Measurements from ENCODE around the gene PALS1. TPM values are rescaled to one million over a fixed set of nuclear protein-coding genes. Genes with fewer than 3 reads are reported as not detected.

PALS1 gene
- total and polyA plus RNA-seq, 2 donors (not counting 1 experiment from before 2014, with no cell fraction given), result 2.6 to 17.0 TPM

DNA sequence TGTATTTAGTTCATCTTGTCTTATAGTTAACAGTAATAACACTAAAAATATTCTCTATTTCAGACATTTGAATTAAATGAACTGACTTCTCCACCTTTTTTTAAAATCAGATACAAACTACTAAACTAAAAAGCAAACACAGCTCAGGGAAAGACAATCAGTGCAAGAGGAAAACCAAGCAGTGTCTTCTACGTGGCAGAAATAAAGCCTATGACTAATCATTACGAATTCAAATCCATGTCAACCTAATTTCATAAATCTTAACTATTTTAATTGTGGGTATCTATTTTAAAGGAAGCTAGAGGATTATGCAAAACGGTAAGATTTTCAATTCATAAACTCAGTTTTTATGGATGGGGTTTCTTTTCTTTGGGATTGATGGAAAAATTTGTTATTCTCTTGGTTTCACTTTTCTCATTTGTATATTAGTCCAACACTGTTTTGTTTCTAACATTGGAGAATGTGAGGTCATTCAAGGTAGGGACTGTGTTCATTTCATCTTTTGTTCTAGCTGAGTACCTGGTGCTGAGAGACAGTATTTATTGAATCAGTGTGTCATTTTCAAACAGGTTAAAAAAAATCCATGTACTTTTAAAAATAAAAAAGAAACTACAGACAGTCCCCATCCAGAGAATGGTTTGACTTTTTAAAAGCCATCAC lies 12.8 kb upstream of the PALS1 start:
- ChIA-PET CTCF (no interaction called here), POLR2A (no interaction called here)
- TF ChIP-seq EZH2 (IDR thresholded peaks at IDR 0.05; ENCODE audit: borderline replicate concordance, insufficient read depth, low read depth, low read length, poor library complexity, severe bottlenecking), result no peak
- TF ChIP-seq, protein P1, sequence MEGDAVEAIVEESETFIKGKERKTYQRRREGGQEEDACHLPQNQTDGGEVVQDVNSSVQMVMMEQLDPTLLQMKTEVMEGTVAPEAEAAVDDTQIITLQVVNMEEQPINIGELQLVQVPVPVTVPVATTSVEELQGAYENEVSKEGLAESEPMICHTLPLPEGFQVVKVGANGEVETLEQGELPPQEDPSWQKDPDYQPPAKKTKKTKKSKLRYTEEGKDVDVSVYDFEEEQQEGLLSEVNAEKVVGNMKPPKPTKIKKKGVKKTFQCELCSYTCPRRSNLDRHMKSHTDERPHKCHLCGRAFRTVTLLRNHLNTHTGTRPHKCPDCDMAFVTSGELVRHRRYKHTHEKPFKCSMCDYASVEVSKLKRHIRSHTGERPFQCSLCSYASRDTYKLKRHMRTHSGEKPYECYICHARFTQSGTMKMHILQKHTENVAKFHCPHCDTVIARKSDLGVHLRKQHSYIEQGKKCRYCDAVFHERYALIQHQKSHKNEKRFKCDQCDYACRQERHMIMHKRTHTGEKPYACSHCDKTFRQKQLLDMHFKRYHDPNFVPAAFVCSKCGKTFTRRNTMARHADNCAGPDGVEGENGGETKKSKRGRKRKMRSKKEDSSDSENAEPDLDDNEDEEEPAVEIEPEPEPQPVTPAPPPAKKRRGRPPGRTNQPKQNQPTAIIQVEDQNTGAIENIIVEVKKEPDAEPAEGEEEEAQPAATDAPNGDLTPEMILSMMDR (IDR thresholded peaks at IDR 0.05), result no peak
- Mint-ChIP-seq H3K9me3 (ENCODE audit: insufficient read depth) (no peaks in the 10 kb centered on the region), H3K27ac (no peak overlapping the region), H3K4me1 (no peaks in the 10 kb centered on the region), H3K27me3 (peaks cover 11% of the 10 kb centered on the region), H3K4me3 (no peak overlapping the region)
- Histone ChIP-seq H4K20me1 (ENCODE audit: control insufficient read depth, insufficient read depth, low read length, poor library complexity, severe bottlenecking) (no peaks in the 10 kb centered on the region), H2AFZ (ENCODE audit: insufficient read depth, low read depth, low read length, poor library complexity, severe bottlenecking) (no peak overlapping the region), H3K4me3 (ENCODE audit: control extremely low read depth in 1 of 5, extremely low read depth in 1 of 5, insufficient read depth in 1 of 5, low read depth in 2 of 5, low read length in 4 of 5) (no peak overlapping the region), H3K9me3 (ENCODE audit: control extremely low read depth in 1 of 3, control insufficient read depth in 2 of 3, insufficient read depth in 1 of 3, low read length in 2 of 3) (no peaks in the 10 kb centered on the region), H3K4me1 (ENCODE audit: control insufficient read depth in 2 of 2, insufficient read depth in 2 of 2, low read length in 2 of 2) (no peaks in the 10 kb centered on the region), H3K4me2 (replicated peaks; ENCODE audit: low read depth, low read length, poor library complexity, severe bottlenecking) (no peak overlapping the region), H3K27ac (ENCODE audit: low read length in 2 of 2) (no peak overlapping the region), H3K9ac (ENCODE audit: low read length) (no peak overlapping the region), H3K27me3 (replicated peaks in 1 of 4; ENCODE audit: control extremely low read depth in 1 of 4, control insufficient read depth in 3 of 4, insufficient read depth in 4 of 4, low read length in 3 of 4) (no peaks in the 10 kb centered on the region), H3K36me3 (replicated peaks in 1 of 2; ENCODE audit: control extremely low read depth in 1 of 2, control insufficient read depth in 1 of 2, extremely low read depth in 1 of 2, insufficient read depth in 2 of 2, low read length in 1 of 2) (no peaks in the 10 kb centered on the region), H3K79me2 (ENCODE audit: control insufficient read depth, insufficient read depth, low read length) (no peaks in the 10 kb centered on the region)
- DNase-seq (no peak), ATAC-seq (ENCODE audit: low read depth) (no peak)
- no CpG with 5 or more reads among the region's 3 CpGs for WGBS (ENCODE audit: insufficient coverage)
- intact Hi-C loops (cut with micrococcal nuclease), result no loop called here

DNA sequence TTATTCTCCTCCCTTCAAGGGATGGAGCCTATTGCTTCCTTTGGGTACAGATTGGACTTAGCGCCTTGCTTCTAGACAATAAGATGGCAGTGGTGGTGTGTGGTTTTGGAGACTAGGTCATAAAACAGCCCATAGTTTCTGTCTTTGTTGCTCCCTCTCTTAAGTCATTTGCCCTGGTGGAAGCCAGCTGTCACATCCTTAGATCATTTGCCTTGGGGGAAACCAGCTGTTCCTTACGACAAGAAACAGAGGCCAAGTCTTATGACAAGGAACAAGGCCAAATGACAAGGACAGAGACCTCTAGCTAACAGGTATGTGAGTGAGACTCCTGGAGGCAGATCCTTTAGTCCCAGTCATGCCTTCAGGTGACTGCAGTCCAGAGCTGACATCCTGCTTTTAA lies 9.2 kb upstream of the PALS1 start:
- H3K9me3 Mint-ChIP-seq (ENCODE audit: insufficient read depth), result no peaks in the 10 kb centered on the region
- H3K4me1 ChIP-seq (ENCODE audit: control insufficient read depth in 2 of 2, insufficient read depth in 2 of 2, low read length in 2 of 2), result no peaks in the 10 kb centered on the region
- no peaks in the 10 kb centered on the region for H3K27me3 ChIP-seq (replicated peaks in 1 of 4; ENCODE audit: control extremely low read depth in 1 of 4, control insufficient read depth in 3 of 4, insufficient read depth in 4 of 4, low read length in 3 of 4)
- DNase-seq (no peak), ATAC-seq (ENCODE audit: low read depth) (no peak)
- H2AFZ ChIP-seq (ENCODE audit: insufficient read depth, low read depth, low read length, poor library complexity, severe bottlenecking), result no peak overlapping the region
- TF ChIP-seq EZH2 (IDR thresholded peaks at IDR 0.05; ENCODE audit: borderline replicate concordance, insufficient read depth, low read depth, low read length, poor library complexity, severe bottlenecking), result no peak
- TF ChIP-seq, protein P1 (IDR thresholded peaks at IDR 0.05), result no peak
- no peaks in the 10 kb centered on the region for H3K27me3 Mint-ChIP-seq
- whole genome bisulfite sequencing (ENCODE audit: insufficient coverage), result 83% methylated on average over 1 of the region's 2 CpGs
- no peak overlapping the region for H3K4me2 ChIP-seq (replicated peaks; ENCODE audit: low read depth, low read length, poor library complexity, severe bottlenecking)
- no peak overlapping the region for H3K27ac Mint-ChIP-seq
- H3K4me3 Mint-ChIP-seq, result no peak overlapping the region
- CTCF ChIA-PET, result no interaction called here
- no peak overlapping the region for H3K4me3 ChIP-seq (ENCODE audit: control extremely low read depth in 1 of 5, extremely low read depth in 1 of 5, insufficient read depth in 1 of 5, low read depth in 2 of 5, low read length in 4 of 5)
- no peak overlapping the region for H3K27ac ChIP-seq (ENCODE audit: low read length in 2 of 2)
- no peaks in the 10 kb centered on the region for H3K79me2 ChIP-seq (ENCODE audit: control insufficient read depth, insufficient read depth, low read length)
- no peak overlapping the region for H3K9ac ChIP-seq (ENCODE audit: low read length)
- no peaks in the 10 kb centered on the region for H3K9me3 ChIP-seq (ENCODE audit: control extremely low read depth in 1 of 3, control insufficient read depth in 2 of 3, insufficient read depth in 1 of 3, low read length in 2 of 3)
- no peaks in the 10 kb centered on the region for H3K36me3 ChIP-seq (replicated peaks in 1 of 2; ENCODE audit: control extremely low read depth in 1 of 2, control insufficient read depth in 1 of 2, extremely low read depth in 1 of 2, insufficient read depth in 2 of 2, low read length in 1 of 2)
- POLR2A ChIA-PET, result no interaction called here
- no peaks in the 10 kb centered on the region for H4K20me1 ChIP-seq (ENCODE audit: control insufficient read depth, insufficient read depth, low read length, poor library complexity, severe bottlenecking)
- no peaks in the 10 kb centered on the region for H3K4me1 Mint-ChIP-seq
- intact Hi-C loops (cut with micrococcal nuclease), result no loop called here
